Skeletal muscle satellite cell (primary cell): ENCODE measurements around the gene ANO2.

Experiments used
- H3K27me3 ChIP-seq: 2 replicates; pipeline ENCODE4 v1.7.0; 2013; ENCODE audit warnings: low read length; ENCODE audit not compliant: control insufficient read depth, insufficient read depth
- H3K36me3 ChIP-seq: 2 replicates; pipeline ENCODE4 v1.7.0; 2013; ENCODE audit warnings: mild to moderate bottlenecking, control low read depth, low read length; ENCODE audit not compliant: insufficient read depth
- H3K4me1 ChIP-seq: 2 replicates; pipeline ENCODE4 v1.7.0; 2013; ENCODE audit warnings: low read length; ENCODE audit not compliant: control insufficient read depth, insufficient read depth
- H3K4me2 ChIP-seq: 2 replicates; pipeline ENCODE4 v1.7.0; 2013; ENCODE audit warnings: mild to moderate bottlenecking, low read length
- H3K4me3 ChIP-seq: 2 replicates; pipeline ENCODE4 v1.7.0; 2013; ENCODE audit warnings: low read length
- H3K9ac ChIP-seq: 2 replicates; pipeline ENCODE4 v1.7.0; 2013; ENCODE audit warnings: mild to moderate bottlenecking, low read depth, low read length, moderate library complexity
- H3K9me3 ChIP-seq: replicated peaks from 2 replicates; pipeline ENCODE4 v1.7.0; 2013; ENCODE audit warnings: mild to moderate bottlenecking, control low read depth, low read length

The ANO2 gene

DNA sequence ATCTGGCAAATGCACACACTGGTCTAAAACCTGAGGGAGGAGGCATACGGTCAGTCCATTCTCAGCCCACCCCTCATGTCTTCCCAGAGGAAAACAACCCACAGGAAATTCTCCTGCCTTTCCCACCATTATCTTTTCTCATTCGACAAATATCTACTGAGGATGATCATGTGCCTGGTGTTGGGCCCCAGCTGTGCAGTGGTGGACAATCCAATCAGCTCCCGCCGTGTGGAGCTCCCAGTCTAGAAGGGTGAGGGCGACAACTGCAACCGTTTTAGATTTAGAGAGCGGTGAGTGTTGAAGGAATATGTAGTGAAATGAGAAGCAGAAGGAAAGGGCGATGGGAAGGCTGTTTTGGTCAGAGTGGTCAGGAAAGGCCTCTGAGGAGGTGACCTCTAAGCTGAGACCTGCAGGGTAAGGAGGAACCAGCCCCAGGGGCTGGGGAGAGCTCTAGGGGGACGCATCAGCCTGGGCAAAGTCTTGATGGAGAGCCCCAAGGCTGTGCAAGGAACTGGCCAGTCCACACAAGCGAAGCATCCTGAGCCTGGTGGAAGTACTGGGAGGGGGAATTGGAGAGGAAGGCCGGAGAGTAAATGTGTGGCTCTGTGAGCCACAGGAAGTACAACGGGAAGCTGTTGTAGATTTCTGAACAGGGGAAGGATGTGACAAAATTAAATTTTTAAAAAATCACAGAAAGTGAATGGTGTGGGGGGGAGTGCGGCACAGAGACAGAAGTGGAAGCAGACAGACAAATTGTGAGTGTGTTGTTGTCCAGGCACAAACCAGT is 320.4 kb downstream of the ANO2 start:
- Histone ChIP-seq H3K36me3 (no peaks in the 10 kb centered on the region), H3K9ac (no peak overlapping the region), H3K4me3 (no peak overlapping the region), H3K4me1 (no peaks in the 10 kb centered on the region), H3K27me3 (no peaks in the 10 kb centered on the region), H3K4me2 (no peak overlapping the region), H3K9me3 (peaks cover 5% of the 10 kb centered on the region)

DNA sequence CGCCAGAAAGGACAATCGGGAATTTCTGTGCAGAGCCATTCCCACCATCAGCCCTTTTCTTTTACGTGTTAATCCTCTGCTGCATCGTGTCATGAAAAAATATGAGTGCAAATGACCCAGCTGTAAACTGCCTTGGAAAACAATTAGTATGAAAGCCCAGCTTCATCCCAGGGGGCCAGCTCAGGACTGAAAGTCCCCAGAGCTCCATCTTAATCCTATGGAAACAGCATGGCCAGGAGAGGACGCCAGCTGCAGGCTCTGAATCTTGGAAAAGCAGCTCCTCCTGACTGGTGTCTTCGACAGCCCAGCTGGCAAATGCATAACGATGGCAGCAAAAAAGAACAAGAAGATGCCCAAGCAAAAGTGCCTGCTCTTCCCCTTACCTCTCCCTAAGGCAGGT is 321.6 kb downstream of the ANO2 start:
- no peaks in the 10 kb centered on the region for H3K36me3 ChIP-seq
- H3K9ac ChIP-seq = no peak overlapping the region
- no peaks in the 10 kb centered on the region for H3K4me1 ChIP-seq
- H3K4me2 ChIP-seq = no peak overlapping the region
- H3K4me3 ChIP-seq = no peak overlapping the region
- H3K27me3 ChIP-seq = no peaks in the 10 kb centered on the region
- peaks cover 3% of the 10 kb centered on the region for H3K9me3 ChIP-seq

DNA sequence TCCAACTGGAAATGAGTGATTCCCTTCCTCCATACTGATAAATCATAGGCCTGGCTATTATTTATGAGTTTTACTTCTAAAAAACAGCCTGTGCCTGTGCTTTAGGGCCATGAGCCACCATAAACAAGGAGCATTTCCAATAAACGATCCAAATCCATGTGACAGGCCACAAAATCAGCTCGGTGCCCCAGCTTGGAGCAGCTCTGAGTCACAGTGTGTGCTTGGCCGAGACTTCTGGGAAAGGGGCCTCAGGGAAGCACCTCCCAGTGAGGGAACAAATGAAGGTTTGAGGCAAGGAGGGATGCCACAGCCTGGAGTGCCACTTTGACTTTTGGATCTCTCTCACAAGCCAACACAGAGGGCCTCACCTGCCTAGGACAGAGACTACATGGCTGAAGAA is 322.8 kb downstream of the ANO2 start:
- Histone ChIP-seq H3K27me3 (no peaks in the 10 kb centered on the region), H3K36me3 (no peaks in the 10 kb centered on the region), H3K9ac (no peak overlapping the region), H3K4me1 (no peaks in the 10 kb centered on the region), H3K9me3 (peaks cover 6% of the 10 kb centered on the region), H3K4me2 (no peak overlapping the region), H3K4me3 (no peak overlapping the region)

DNA sequence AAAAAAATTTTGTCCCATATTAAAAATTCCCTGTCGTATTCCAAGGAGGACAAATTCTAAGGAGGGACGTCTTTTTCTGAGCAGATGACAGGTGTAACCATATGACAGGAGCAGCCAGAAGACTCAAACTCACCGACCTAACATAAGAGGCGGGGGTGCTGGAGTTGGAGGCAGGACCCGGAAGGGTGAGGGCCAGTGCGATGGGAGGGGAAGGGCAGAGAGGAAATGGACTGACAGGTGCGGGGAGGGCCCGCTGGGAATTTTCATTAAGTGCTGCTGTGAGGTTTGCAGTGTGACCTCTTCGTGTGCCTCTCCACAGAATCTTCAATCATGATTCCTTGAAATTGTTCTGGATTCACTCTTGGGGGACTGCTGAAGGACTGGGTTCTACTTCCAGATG is 323.7 kb downstream of the ANO2 start:
- peaks cover 6% of the 10 kb centered on the region for H3K9me3 ChIP-seq
- H3K27me3 ChIP-seq = no peaks in the 10 kb centered on the region
- H3K9ac ChIP-seq = no peak overlapping the region
- H3K4me3 ChIP-seq = no peak overlapping the region
- no peak overlapping the region for H3K4me2 ChIP-seq
- H3K4me1 ChIP-seq = no peaks in the 10 kb centered on the region
- no peaks in the 10 kb centered on the region for H3K36me3 ChIP-seq

DNA sequence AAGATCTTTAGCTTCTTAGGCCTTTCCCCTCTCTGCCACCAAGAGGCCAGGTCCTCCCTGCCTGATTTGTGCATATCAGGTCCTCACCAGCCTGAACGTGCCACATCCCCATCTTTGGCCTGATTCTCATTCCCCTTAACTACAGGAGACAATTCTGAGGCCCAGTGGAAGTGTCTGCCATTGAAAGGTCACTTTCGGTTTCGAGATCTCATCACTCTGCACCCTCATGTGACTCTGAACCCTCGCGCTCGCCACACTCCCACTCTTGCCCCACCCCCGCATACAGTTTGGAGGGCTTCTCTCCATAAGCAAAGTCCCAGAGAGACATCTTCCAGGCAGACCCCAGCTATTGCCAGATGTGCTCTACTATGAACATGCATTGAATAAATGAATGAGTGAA is 324.2 kb downstream of the ANO2 start:
- H3K4me3 ChIP-seq = no peak overlapping the region
- H3K36me3 ChIP-seq = no peaks in the 10 kb centered on the region
- H3K4me1 ChIP-seq = no peaks in the 10 kb centered on the region
- H3K27me3 ChIP-seq = no peaks in the 10 kb centered on the region
- no peak overlapping the region for H3K4me2 ChIP-seq
- no peak overlapping the region for H3K9ac ChIP-seq
- peaks cover 6% of the 10 kb centered on the region for H3K9me3 ChIP-seq

DNA sequence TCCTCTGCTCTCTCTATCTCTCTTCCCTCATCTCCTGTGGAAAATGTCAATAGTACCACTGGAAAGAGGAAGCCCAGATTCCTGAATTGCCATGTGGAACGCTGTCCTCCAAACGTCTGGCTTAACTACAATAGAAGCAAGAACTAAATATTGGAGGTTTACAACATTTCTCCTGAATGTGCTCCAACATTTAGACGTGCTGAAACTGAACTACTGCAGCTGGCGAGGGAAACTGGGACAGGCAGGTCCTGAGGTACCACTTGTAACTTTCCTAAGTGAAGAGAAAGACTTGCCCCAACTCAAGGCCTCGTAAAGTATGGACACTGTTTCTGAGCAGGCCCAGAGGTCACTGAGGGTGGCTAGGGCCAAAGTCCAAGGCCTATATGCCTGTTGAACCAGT is 325.4 kb downstream of the ANO2 start:
- Histone ChIP-seq H3K9ac (no peak overlapping the region), H3K36me3 (no peaks in the 10 kb centered on the region), H3K27me3 (no peaks in the 10 kb centered on the region), H3K4me1 (no peaks in the 10 kb centered on the region), H3K4me3 (no peak overlapping the region), H3K9me3 (peaks cover 8% of the 10 kb centered on the region), H3K4me2 (no peak overlapping the region)

DNA sequence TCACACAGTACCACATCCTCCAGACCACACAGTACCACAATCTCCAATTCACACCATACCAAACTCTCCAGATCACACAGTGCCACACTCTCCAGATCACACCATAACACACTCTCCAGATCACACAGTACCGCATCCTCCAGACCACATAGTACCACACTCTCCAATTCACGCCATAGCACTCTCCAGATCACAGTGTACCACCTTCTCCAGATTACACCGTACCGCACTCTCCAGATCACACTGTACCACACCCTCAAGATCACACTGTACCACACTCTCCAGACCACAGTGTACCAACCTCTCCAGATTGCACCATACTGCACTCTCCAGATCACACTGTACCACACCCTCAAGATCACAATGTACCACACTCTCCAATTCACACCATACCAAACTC is 328.2 kb downstream of the ANO2 start:
- H3K9me3 ChIP-seq = peaks cover 8% of the 10 kb centered on the region
- H3K9ac ChIP-seq = no peak overlapping the region
- no peak overlapping the region for H3K4me2 ChIP-seq
- no peak overlapping the region for H3K4me3 ChIP-seq
- H3K36me3 ChIP-seq = no peaks in the 10 kb centered on the region
- H3K27me3 ChIP-seq = no peaks in the 10 kb centered on the region
- no peaks in the 10 kb centered on the region for H3K4me1 ChIP-seq

DNA sequence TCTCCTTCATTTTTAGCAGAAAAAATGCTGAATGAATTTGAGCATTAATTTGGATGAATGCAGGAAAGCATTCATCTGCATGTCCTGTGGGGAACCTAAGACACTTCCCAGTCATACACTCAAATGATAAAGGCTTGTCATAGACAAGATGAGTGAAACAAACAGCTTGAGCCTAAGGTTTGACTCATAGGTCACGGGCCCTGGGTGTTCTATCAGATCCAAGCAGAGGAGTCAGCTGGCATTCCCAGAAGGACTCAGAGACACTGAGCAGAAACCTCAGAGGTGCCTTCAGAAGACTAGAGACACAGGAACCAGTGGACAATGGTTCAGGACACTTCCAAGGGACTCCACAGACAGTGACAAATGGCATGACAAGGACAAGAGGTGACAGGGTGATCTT is 329.3 kb downstream of the ANO2 start:
- peaks cover 8% of the 10 kb centered on the region for H3K9me3 ChIP-seq
- no peaks in the 10 kb centered on the region for H3K36me3 ChIP-seq
- no peaks in the 10 kb centered on the region for H3K4me1 ChIP-seq
- H3K4me3 ChIP-seq = no peak overlapping the region
- H3K27me3 ChIP-seq = no peaks in the 10 kb centered on the region
- H3K9ac ChIP-seq = no peak overlapping the region
- no peak overlapping the region for H3K4me2 ChIP-seq

DNA sequence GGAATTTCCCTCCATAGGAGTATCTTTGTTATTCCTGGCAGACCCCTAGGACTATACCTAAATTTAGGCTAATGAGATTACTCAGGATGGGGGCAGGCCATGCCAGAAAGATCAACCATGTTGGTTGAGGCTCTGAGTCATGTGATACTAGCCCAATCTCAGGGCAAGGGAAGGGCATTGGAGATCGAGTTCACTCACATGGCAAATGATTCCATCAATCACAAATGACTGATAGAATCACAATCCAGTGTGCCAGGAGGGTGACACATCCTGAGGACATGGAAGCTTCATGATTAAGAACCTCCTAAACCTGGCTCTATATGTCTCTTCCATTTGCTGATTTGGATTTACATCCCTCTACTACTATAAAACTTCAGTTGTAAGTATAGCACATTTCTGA is 330.8 kb downstream of the ANO2 start:
- no peaks in the 10 kb centered on the region for H3K27me3 ChIP-seq
- H3K4me2 ChIP-seq = no peak overlapping the region
- no peaks in the 10 kb centered on the region for H3K4me1 ChIP-seq
- no peak overlapping the region for H3K4me3 ChIP-seq
- peaks cover 8% of the 10 kb centered on the region for H3K9me3 ChIP-seq
- H3K9ac ChIP-seq = no peak overlapping the region
- H3K36me3 ChIP-seq = no peaks in the 10 kb centered on the region

DNA sequence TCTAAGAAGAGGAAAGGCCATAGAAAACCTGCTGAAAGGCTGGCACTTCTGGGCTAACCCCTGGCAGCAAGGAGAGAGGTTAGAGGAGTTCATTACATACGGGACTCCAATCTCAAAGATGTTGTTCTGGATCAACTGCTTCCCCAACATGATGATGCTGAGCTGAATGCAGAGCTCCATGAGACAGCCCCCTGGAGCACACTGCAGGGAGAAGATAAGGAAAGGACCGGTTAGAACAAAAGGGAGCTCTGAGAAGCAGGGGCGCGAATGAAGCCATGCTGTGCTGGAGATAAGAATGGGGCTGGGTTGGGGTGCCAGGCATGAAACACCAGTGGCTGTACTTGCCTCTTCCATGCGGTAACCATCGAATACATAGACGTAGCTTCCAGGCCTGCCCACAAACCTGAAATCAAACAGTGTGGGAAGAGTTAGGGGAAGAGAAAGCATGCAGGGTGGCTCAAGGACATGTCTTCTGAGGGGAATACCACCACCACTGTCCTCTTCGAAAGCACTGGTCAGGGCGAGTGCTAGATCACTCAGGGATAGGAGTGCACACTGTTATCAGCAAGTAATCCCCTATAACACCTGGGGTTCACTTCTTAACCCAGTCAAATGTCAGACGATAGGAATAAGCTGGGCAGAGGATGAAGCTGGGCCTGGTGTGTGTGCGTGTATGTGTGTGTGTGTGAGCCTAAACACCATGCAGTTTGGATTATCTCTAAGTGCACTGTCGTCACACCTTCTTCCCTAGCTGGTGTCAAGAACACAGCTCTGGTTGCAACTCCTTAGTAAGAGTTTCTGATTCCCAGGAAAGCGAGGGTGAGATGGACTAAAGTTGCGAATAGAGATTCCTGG is 332.3 kb downstream of the ANO2 start:
- Histone ChIP-seq H3K36me3 (no peaks in the 10 kb centered on the region), H3K4me2 (no peak overlapping the region), H3K9ac (no peak overlapping the region), H3K4me3 (no peak overlapping the region), H3K4me1 (no peaks in the 10 kb centered on the region), H3K9me3 (peaks cover 4% of the 10 kb centered on the region), H3K27me3 (no peaks in the 10 kb centered on the region)

DNA sequence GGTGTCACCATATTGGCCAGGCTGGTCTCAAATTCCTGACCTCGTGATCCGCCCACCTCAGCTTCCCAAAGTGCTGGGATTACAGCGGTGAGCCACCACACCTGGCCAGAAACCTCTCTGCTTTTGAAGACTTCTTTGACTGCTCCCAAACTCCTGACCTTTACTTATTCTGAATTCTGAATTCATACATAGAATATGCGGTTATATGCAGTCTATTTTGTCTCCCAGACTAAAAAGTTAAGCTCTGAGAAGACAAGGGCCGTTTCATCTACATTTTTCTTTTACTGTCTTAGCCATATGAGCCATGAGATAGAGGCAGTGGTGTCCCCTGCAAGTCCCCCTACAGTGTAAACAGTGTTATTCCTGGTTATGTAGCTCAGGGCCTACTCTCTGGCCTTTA is 333.9 kb downstream of the ANO2 start:
- Histone ChIP-seq H3K9ac (no peak overlapping the region), H3K4me2 (no peak overlapping the region), H3K4me3 (no peak overlapping the region), H3K4me1 (no peaks in the 10 kb centered on the region), H3K27me3 (no peaks in the 10 kb centered on the region), H3K36me3 (no peaks in the 10 kb centered on the region), H3K9me3 (peaks cover 4% of the 10 kb centered on the region)

DNA sequence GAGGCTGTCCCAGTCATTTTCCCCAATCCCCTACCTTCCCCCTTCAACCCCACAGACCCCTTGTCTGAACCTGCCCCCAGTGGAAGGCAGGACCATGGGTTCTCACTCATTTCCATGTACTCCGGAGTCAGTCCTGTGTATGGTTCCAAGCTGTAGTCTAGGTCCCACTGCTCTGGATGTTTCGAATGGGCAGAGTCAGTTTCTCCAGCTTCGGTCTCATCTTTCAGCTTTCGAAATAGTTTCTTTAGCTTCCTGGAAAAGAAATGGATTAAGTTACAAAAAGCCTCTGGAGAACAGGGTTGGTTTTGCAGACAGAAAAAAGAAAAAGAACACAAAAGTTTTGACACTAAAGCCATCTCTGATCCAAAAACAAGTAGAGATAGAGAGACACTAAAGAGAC is 345.7 kb downstream of the ANO2 start:
- Histone ChIP-seq H3K27me3 (no peaks in the 10 kb centered on the region), H3K4me2 (no peak overlapping the region), H3K9ac (no peak overlapping the region), H3K36me3 (no peaks in the 10 kb centered on the region), H3K9me3 (no peaks in the 10 kb centered on the region), H3K4me3 (no peak overlapping the region), H3K4me1 (no peaks in the 10 kb centered on the region)
